GM23338 (cell line): ENCODE data around the gene IQCC. TPM values are rescaled to one million over a fixed set of nuclear protein-coding genes. Genes with fewer than 3 reads are reported as not detected.
A peak's percentile ranks its signal among the peaks of the same experiment; 100 is the strongest.

Experiments used
- ATAC-seq: fragments of 200-7000 bp; cut with Tn5 transposase; 3 replicates; pipeline ENCODE4 v1.9.1; 2020
- DNase-seq: peaks from one replicate; pipeline ENCODE4 v3.0.0-alpha.2; 2015; ENCODE audit warnings: low spot score
- H2AFZ ChIP-seq: fragments of 200-600 bp; sonication (generic); 2 replicates; pipeline ENCODE4 v1.8.0; 2016; ENCODE audit warnings: antibody characterized with exemption, mild to moderate bottlenecking, moderate library complexity
- H3F3A ChIP-seq: fragments of 200-600 bp; sonication (generic); replicated peaks from 2 replicates; pipeline ENCODE4 v1.8.0; 2017; ENCODE audit warnings: antibody characterized with exemption, mixed run types, low read depth
- H3K27ac ChIP-seq: fragments of 200-600 bp; sonication (generic); 2 replicates; pipeline ENCODE4 v1.6.1; 2016; ENCODE audit warnings: low read depth
- H3K27me3 ChIP-seq: fragments of 200-600 bp; sonication (generic); 2 replicates; pipeline ENCODE4 v1.8.0; 2016; ENCODE audit warnings: mild to moderate bottlenecking, mixed run types, moderate library complexity; ENCODE audit not compliant: insufficient read depth
- H3K36me3 ChIP-seq: fragments of 200-600 bp; sonication (generic); 2 replicates; pipeline ENCODE4 v1.8.0; 2016; ENCODE audit warnings: mild to moderate bottlenecking; ENCODE audit not compliant: insufficient read depth
- H3K4me1 ChIP-seq: fragments of 200-600 bp; sonication (generic); 2 replicates; pipeline ENCODE4 v1.8.0; 2016; ENCODE audit warnings: mild to moderate bottlenecking, moderate library complexity; ENCODE audit not compliant: insufficient read depth
- H3K4me2 ChIP-seq: fragments of 200-600 bp; sonication (generic); 2 replicates; pipeline ENCODE4 v1.7.1; 2017; ENCODE audit warnings: mixed run types
- H3K4me3 ChIP-seq: fragments of 200-600 bp; sonication (generic); 2 replicates; pipeline ENCODE4 v1.6.1; 2016; ENCODE audit warnings: mixed run types
- H3K79me2 ChIP-seq: fragments of 200-600 bp; sonication (generic); replicated peaks from 2 replicates; pipeline ENCODE4 v1.8.0; 2017; ENCODE audit warnings: mild to moderate bottlenecking; ENCODE audit not compliant: insufficient read depth
- H3K9me2 ChIP-seq: fragments of 200-600 bp; sonication (generic); 2 replicates; pipeline ENCODE4 v1.8.0; 2017; ENCODE audit not compliant: insufficient read depth
- H4K20me1 ChIP-seq: fragments of 200-600 bp; sonication (generic); replicated peaks from 2 replicates; pipeline ENCODE4 v1.8.0; 2017; ENCODE audit warnings: mild to moderate bottlenecking; ENCODE audit not compliant: insufficient read depth
- H3K27ac Mint-ChIP-seq: 2 replicates; pipeline ENCODE4 v1.8.0; 2020; ENCODE audit warnings: inconsistent platforms, mild to moderate bottlenecking, moderate library complexity, mixed read lengths
- H3K27me3 Mint-ChIP-seq: 3 replicates; pipeline ENCODE4 v1.8.0; 2022; ENCODE audit warnings: low read depth, mild to moderate bottlenecking, moderate library complexity, mixed read lengths, inconsistent platforms; ENCODE audit not compliant: insufficient read depth, poor library complexity
- H3K36me3 Mint-ChIP-seq: 3 replicates; pipeline ENCODE4 v1.8.0; 2021; ENCODE audit warnings: low read depth, mild to moderate bottlenecking, inconsistent platforms, moderate library complexity, mixed read lengths
- H3K4me1 Mint-ChIP-seq: 3 replicates; pipeline ENCODE4 v1.8.0; 2020; ENCODE audit warnings: mild to moderate bottlenecking, inconsistent platforms, mixed read lengths
- H3K4me3 Mint-ChIP-seq: 3 replicates; pipeline ENCODE4 v1.8.0; 2021; ENCODE audit warnings: moderate library complexity, mild to moderate bottlenecking, inconsistent platforms, mixed read lengths
- H3K9me3 Mint-ChIP-seq: 3 replicates; pipeline ENCODE4 v1.8.0; 2020; ENCODE audit warnings: moderate library complexity, mild to moderate bottlenecking, inconsistent platforms, mixed read lengths
- CREB1 ChIP-seq: fragments of 250-450 bp; sonication (Bioruptor Pico); IDR thresholded peaks from 2 replicates; pipeline ENCODE4 v1.5.0; 2020; ENCODE audit warnings: low read depth, mild to moderate bottlenecking, moderate library complexity
- EZH2 ChIP-seq: fragments of 200-600 bp; sonication (generic); IDR thresholded peaks from one replicate; pipeline ENCODE4 v1.8.0; 2017; ENCODE audit warnings: antibody characterized with exemption, mild to moderate bottlenecking, low read depth; ENCODE audit not compliant: unreplicated experiment
- EZH2phosphoT487 ChIP-seq: fragments of 200-600 bp; sonication (generic); IDR thresholded peaks from one replicate; pipeline ENCODE4 v1.8.1; 2018; ENCODE audit warnings: antibody characterized with exemption; ENCODE audit not compliant: unreplicated experiment
- JUNB ChIP-seq: IDR thresholded peaks from one replicate; pipeline ENCODE4 v1.6.1; 2016; ENCODE audit warnings: antibody characterized with exemption; ENCODE audit not compliant: unreplicated experiment
- NANOG ChIP-seq: IDR thresholded peaks from 2 replicates; pipeline ENCODE4 v1.6.1; 2016; ENCODE audit warnings: antibody characterized with exemption, borderline replicate concordance
- POLR2AphosphoS5 ChIP-seq: IDR thresholded peaks from 2 replicates; pipeline ENCODE4 v1.6.1; 2016; ENCODE audit warnings: antibody characterized with exemption, low read depth
- STAT1 ChIP-seq: IDR thresholded peaks from one replicate; pipeline ENCODE4 v1.6.1; 2016; ENCODE audit warnings: antibody characterized with exemption; ENCODE audit not compliant: unreplicated experiment
- ZNF114 ChIP-seq: fragments of 250-450 bp; sonication (Bioruptor Pico); IDR thresholded peaks from 2 replicates; pipeline ENCODE4 v1.5.0; 2020; ENCODE audit warnings: mild to moderate bottlenecking, moderate library complexity
- ZNF331 ChIP-seq: fragments of 250-450 bp; sonication (Bioruptor Pico); IDR thresholded peaks from 2 replicates; pipeline ENCODE4 v1.5.0; 2020; ENCODE audit warnings: low read depth, mild to moderate bottlenecking, moderate library complexity
- polyA plus RNA-seq: library from polyadenylated mRNA; unstranded; fragments of >200 nt; fragmentation: Nextera tagmentation; extraction: Ambion mirVana; gene quantifications from 2 replicates; pipeline ENCODE4 v1.2.1, GENCODE V29; 2016
- total RNA-seq: library from RNA; depleted of rRNA; stranded (reverse); fragments of >200 nt; shearing (Covaris generic); gene quantifications from 2 replicates; pipeline ENCODE4 v1.2.3, GENCODE V29; 2014
- TF ChIP-seq, protein P1 (sequence below): IDR thresholded peaks from 2 replicates; pipeline ENCODE4 v1.6.1; 2016; ENCODE audit warnings: antibody characterized with exemption
- TF ChIP-seq, protein P2 (sequence below), 2 experiments: fragments of 200-600 bp in 1 of 2; sonication (generic) in 1 of 2; conservative IDR thresholded peaks; 2 replicates each; pipeline versions ENCODE4 v1.5.1 to v1.6.1; 2016 to 2017; ENCODE audit warnings: antibody characterized with exemption in 2 of 2, low read depth in 2 of 2, mild to moderate bottlenecking in 2 of 2, moderate library complexity in 1 of 2
- TF ChIP-seq, protein P3 (sequence below): IDR thresholded peaks from one replicate; pipeline ENCODE4 v1.6.1; 2018; ENCODE audit warnings: antibody characterized with exemption; ENCODE audit not compliant: unreplicated experiment

The IQCC gene
- total and polyA plus RNA-seq, 2 experiments from 2014 or later = 1.7 to 3.5 TPM

GRCh38 chr1:32221980-32222755 lies 16.7 kb downstream of the IQCC start, which contains the start of the genes EIF3I and TMEM234:
EIF3I (plus strand) TSS chr1:32222407; CDS start chr1:32222442, 35 bp downstream.
TMEM234 (minus strand) TSS chr1:32222353; CDS start chr1:32222322, 31 bp downstream.
- Histone ChIP-seq H3K4me2 (peak within 1 kb of the TSS; percentile 99), H3K4me3 (peak within 1 kb of the TSS; percentile 93), H3K9me2 (no peaks in the 10 kb centered on the region), H4K20me1 (peaks cover 8% of the 10 kb centered on the region; the same call in 1 of the 2 replicates), H3K36me3 (peaks cover 30% of the 10 kb centered on the region), H2AFZ (peak within 1 kb of the TSS; percentile 80), H3F3A (peaks cover 15% of the 10 kb centered on the region), H3K27me3 (no peaks in the 10 kb centered on the region), H3K79me2 (peaks cover 30% of the 10 kb centered on the region), H3K27ac (peak within 1 kb of the TSS; percentile 79), H3K4me1 (peaks cover 10% of the 10 kb centered on the region)
- Mint-ChIP-seq H3K36me3 (peaks cover 40% of the 10 kb centered on the region), H3K27me3 (peaks cover 7% of the 10 kb centered on the region), H3K27ac (peak within 1 kb of the TSS; percentile 98), H3K4me3 (peak within 1 kb of the TSS; percentile 99), H3K9me3 (no peaks in the 10 kb centered on the region), H3K4me1 (peaks cover 17% of the 10 kb centered on the region)
- peak; percentile 89 for ATAC-seq
- peak; percentile 99 for DNase-seq
- no peak for TF ChIP-seq STAT1
- TF ChIP-seq ZNF114 (CRISPR knock-in tag) = no peak
- TF ChIP-seq ZNF331 (CRISPR knock-in tag) = no peak
- peak; percentile 92 for TF ChIP-seq POLR2AphosphoS5
- peak; percentile 88 for TF ChIP-seq CREB1 (CRISPR knock-in tag)
- TF ChIP-seq, protein P1, sequence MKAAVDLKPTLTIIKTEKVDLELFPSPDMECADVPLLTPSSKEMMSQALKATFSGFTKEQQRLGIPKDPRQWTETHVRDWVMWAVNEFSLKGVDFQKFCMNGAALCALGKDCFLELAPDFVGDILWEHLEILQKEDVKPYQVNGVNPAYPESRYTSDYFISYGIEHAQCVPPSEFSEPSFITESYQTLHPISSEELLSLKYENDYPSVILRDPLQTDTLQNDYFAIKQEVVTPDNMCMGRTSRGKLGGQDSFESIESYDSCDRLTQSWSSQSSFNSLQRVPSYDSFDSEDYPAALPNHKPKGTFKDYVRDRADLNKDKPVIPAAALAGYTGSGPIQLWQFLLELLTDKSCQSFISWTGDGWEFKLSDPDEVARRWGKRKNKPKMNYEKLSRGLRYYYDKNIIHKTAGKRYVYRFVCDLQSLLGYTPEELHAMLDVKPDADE = peak; percentile 80

DNA sequence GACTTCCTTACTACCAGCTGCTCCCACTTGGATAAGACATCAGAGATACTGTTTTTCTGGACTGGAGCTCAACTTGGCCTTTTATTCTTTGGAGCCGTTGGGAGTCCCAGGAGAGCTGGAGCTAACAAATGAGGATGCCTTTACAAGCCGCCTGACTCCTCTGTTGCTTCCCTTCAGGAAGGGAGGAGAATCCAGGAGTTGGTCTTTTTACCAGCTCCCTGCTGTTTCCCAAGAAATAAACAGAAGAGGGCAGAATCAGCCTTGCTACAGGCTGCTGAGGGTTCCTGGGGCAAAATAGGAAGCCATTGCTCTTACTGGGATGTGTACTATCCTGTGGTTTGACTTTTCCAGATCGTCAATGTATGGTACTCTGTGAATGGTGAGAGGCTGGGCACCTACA lies 18.2 kb downstream of the IQCC start:
- H3K27ac Mint-ChIP-seq = no peak overlapping the region
- Histone ChIP-seq H2AFZ (no peak overlapping the region), H3K4me3 (peak overlapping the region; percentile 93), H3K27ac (peak overlapping the region; percentile 50; the same call in 1 of the 2 replicates), H3K4me2 (no peak overlapping the region; the same call in 1 of the 2 replicates), H3F3A (peaks cover 15% of the 10 kb centered on the region), H3K9me2 (no peaks in the 10 kb centered on the region), H3K4me1 (peaks cover 10% of the 10 kb centered on the region), H4K20me1 (peaks cover 10% of the 10 kb centered on the region), H3K79me2 (peaks cover 30% of the 10 kb centered on the region), H3K36me3 (peaks cover 45% of the 10 kb centered on the region), H3K27me3 (no peaks in the 10 kb centered on the region)
- peaks cover 53% of the 10 kb centered on the region for H3K36me3 Mint-ChIP-seq
- no peak for DNase-seq
- H3K4me1 Mint-ChIP-seq = peaks cover 17% of the 10 kb centered on the region
- ATAC-seq = no peak
- peak overlapping the region; percentile 99 for H3K4me3 Mint-ChIP-seq
- H3K9me3 Mint-ChIP-seq = no peaks in the 10 kb centered on the region
- peaks cover 5% of the 10 kb centered on the region for H3K27me3 Mint-ChIP-seq
- TF ChIP-seq POLR2AphosphoS5 = no peak
- TF ChIP-seq, protein P1 = no peak
- TF ChIP-seq EZH2 = no peak
- TF ChIP-seq STAT1 = no peak
- no peak for TF ChIP-seq ZNF114 (CRISPR knock-in tag)
- TF ChIP-seq JUNB = no peak
- TF ChIP-seq CREB1 (CRISPR knock-in tag) = no peak
- TF ChIP-seq ZNF331 (CRISPR knock-in tag) = no peak
- TF ChIP-seq, protein P2, sequence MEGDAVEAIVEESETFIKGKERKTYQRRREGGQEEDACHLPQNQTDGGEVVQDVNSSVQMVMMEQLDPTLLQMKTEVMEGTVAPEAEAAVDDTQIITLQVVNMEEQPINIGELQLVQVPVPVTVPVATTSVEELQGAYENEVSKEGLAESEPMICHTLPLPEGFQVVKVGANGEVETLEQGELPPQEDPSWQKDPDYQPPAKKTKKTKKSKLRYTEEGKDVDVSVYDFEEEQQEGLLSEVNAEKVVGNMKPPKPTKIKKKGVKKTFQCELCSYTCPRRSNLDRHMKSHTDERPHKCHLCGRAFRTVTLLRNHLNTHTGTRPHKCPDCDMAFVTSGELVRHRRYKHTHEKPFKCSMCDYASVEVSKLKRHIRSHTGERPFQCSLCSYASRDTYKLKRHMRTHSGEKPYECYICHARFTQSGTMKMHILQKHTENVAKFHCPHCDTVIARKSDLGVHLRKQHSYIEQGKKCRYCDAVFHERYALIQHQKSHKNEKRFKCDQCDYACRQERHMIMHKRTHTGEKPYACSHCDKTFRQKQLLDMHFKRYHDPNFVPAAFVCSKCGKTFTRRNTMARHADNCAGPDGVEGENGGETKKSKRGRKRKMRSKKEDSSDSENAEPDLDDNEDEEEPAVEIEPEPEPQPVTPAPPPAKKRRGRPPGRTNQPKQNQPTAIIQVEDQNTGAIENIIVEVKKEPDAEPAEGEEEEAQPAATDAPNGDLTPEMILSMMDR (conservative IDR thresholded peaks at IDR 0.05; ENCODE audit: low read depth in 2 of 2) = no peak
- TF ChIP-seq NANOG = no peak
- TF ChIP-seq EZH2phosphoT487 = no peak
- TF ChIP-seq, protein P3, sequence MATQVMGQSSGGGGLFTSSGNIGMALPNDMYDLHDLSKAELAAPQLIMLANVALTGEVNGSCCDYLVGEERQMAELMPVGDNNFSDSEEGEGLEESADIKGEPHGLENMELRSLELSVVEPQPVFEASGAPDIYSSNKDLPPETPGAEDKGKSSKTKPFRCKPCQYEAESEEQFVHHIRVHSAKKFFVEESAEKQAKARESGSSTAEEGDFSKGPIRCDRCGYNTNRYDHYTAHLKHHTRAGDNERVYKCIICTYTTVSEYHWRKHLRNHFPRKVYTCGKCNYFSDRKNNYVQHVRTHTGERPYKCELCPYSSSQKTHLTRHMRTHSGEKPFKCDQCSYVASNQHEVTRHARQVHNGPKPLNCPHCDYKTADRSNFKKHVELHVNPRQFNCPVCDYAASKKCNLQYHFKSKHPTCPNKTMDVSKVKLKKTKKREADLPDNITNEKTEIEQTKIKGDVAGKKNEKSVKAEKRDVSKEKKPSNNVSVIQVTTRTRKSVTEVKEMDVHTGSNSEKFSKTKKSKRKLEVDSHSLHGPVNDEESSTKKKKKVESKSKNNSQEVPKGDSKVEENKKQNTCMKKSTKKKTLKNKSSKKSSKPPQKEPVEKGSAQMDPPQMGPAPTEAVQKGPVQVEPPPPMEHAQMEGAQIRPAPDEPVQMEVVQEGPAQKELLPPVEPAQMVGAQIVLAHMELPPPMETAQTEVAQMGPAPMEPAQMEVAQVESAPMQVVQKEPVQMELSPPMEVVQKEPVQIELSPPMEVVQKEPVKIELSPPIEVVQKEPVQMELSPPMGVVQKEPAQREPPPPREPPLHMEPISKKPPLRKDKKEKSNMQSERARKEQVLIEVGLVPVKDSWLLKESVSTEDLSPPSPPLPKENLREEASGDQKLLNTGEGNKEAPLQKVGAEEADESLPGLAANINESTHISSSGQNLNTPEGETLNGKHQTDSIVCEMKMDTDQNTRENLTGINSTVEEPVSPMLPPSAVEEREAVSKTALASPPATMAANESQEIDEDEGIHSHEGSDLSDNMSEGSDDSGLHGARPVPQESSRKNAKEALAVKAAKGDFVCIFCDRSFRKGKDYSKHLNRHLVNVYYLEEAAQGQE = no peak
